ENCODE measurements around the gene IYD.

- TF ChIP-seq CTCF (IDR thresholded peaks at IDR 0.05) (no peak), POLR2A (IDR thresholded peaks at IDR 0.05) (no peak), EP300 (IDR thresholded peaks at IDR 0.05) (no peak)
Measured at GRCh38 chr6:150420428-150420827, 51.6 kb downstream of the IYD start.

Measured in ovary (tissue), 3 donors.